HG03565 (cell line): ENCODE measurements around the gene MRPL53.

Experiments used
- ATAC-seq: cut with Tn5 transposase; IDR thresholded peaks from one replicate; pipeline ENCODE4 v1.9.1; 2021; ENCODE audit warnings: mild to moderate bottlenecking, moderate library complexity; ENCODE audit not compliant: unreplicated experiment

MRPL53 gene

GRCh38 chr2:74429487-74430451, 42.7 kb downstream of the MRPL53 start:
- no peak for ATAC-seq

DNA sequence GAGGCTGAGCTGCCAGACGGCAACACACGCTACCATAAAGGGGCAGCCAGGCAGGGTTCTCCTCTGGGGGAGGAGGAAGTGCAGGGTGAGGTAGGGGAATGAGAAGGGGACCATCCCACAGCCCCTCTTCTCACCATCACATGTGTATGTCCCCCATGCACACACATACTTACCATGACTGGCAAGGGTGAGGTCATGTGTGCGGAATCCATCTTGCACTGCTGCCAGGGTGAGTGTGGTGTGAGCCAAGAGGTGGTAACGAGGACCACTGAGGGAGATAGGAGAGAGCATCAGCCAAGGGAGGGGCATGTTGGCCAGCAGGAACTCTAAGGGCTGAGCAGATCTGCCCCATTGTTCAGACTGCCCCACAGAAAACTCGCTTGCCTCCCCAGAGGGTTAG, 43.8 kb downstream of the MRPL53 start:
- no peak for ATAC-seq

GRCh38 chr2:74427551-74427950, 44.9 kb downstream of the MRPL53 start:
- no peak for ATAC-seq

- no peak for ATAC-seq
These were observed 46.2 kb downstream of the MRPL53 start for GRCh38 chr2:74426181-74426758.

GRCh38 chr2:74425523-74425922, 47.0 kb downstream of the MRPL53 start:
- no peak for ATAC-seq

- ATAC-seq, result no peak
These were observed 47.5 kb downstream of the MRPL53 start for GRCh38 chr2:74424995-74425406.

- ATAC-seq, result no peak
These were observed 48.1 kb downstream of the MRPL53 start for GRCh38 chr2:74424139-74424992.

- no peak for ATAC-seq
These were observed 49.0 kb downstream of the MRPL53 start for GRCh38 chr2:74423231-74424095.
